H9 (cell line): ENCODE results near the gene ABL2. TPM values are rescaled to one million over a fixed set of nuclear protein-coding genes. Genes with fewer than 3 reads are reported as not detected.

Experiments used
- DNase-seq: peaks from one replicate; pipeline ENCODE4 v3.0.0-alpha.2; 2017
- H2AFZ ChIP-seq: one replicate; pipeline ENCODE4 v1.6.1; 2013; ENCODE audit warnings: mild to moderate bottlenecking, low read length, control low read depth, moderate library complexity
- H2AK5ac ChIP-seq: 2 replicates; pipeline ENCODE4 v1.6.1; 2013; ENCODE audit warnings: low read length, control low read depth, mixed read lengths; ENCODE audit not compliant: insufficient read length
- H2BK120ac ChIP-seq: one replicate; pipeline ENCODE4 v1.6.1; 2013; ENCODE audit warnings: low read depth, mild to moderate bottlenecking, low read length, control low read depth, inconsistent platforms; ENCODE audit not compliant: poor library complexity, severe bottlenecking
- H2BK12ac ChIP-seq: 2 replicates; pipeline ENCODE4 v1.6.1; 2013; ENCODE audit warnings: low read length, control low read depth, mixed read lengths, low read depth; ENCODE audit not compliant: insufficient read length
- H2BK15ac ChIP-seq: 2 replicates; pipeline ENCODE4 v1.6.1; 2013; ENCODE audit warnings: low read depth, low read length, control low read depth
- H2BK20ac ChIP-seq: one replicate; pipeline ENCODE4 v1.6.1; 2013; ENCODE audit warnings: low read depth, mild to moderate bottlenecking, low read length, control low read depth, inconsistent platforms; ENCODE audit not compliant: poor library complexity, severe bottlenecking
- H2BK5ac ChIP-seq: 2 replicates; pipeline ENCODE4 v1.6.1; 2013; ENCODE audit warnings: low read length, control low read depth, mixed read lengths; ENCODE audit not compliant: insufficient read length
- H3K14ac ChIP-seq: 2 replicates; pipeline ENCODE4 v1.6.1; 2013; ENCODE audit warnings: low read length, control low read depth; ENCODE audit not compliant: insufficient read depth
- H3K18ac ChIP-seq: 2 replicates; pipeline ENCODE4 v1.6.1; 2013; ENCODE audit warnings: low read depth, mild to moderate bottlenecking, mixed read lengths, low read length, control low read depth; ENCODE audit not compliant: insufficient read length
- H3K23ac ChIP-seq: 2 replicates; pipeline ENCODE4 v1.6.1; 2013; ENCODE audit warnings: low read length, control low read depth, mixed read lengths, low read depth; ENCODE audit not compliant: insufficient read length
- H3K23me2 ChIP-seq: 2 replicates; pipeline ENCODE4 v1.6.1; 2013; ENCODE audit warnings: low read depth, mild to moderate bottlenecking, mixed read lengths, low read length, control low read depth; ENCODE audit not compliant: insufficient read length, poor library complexity, severe bottlenecking
- H3K27ac ChIP-seq: 2 replicates; pipeline ENCODE4 v1.5.1; 2013; ENCODE audit warnings: low read length, control low read depth, mixed read lengths, low read depth; ENCODE audit not compliant: insufficient read length
- H3K27me3 ChIP-seq: 2 replicates; pipeline ENCODE4 v1.6.1; 2013; ENCODE audit warnings: low read length, control low read depth, inconsistent platforms; ENCODE audit not compliant: insufficient read depth
- H3K4ac ChIP-seq: 2 replicates; pipeline ENCODE4 v1.6.1; 2013; ENCODE audit warnings: low read depth, mild to moderate bottlenecking, control low read depth, inconsistent platforms, low read length, moderate library complexity
- H3K4me1 ChIP-seq: 2 replicates; pipeline ENCODE4 v1.6.1; 2013; ENCODE audit warnings: low read length, control low read depth, inconsistent platforms; ENCODE audit not compliant: insufficient read depth
- H3K4me2 ChIP-seq: 2 replicates; pipeline ENCODE4 v1.6.1; 2013; ENCODE audit warnings: low read length, control low read depth, mixed read lengths; ENCODE audit not compliant: insufficient read length, insufficient read depth
- H3K56ac ChIP-seq: 2 replicates; pipeline ENCODE4 v1.6.1; 2013; ENCODE audit warnings: low read depth, mild to moderate bottlenecking, mixed read lengths, low read length, control low read depth; ENCODE audit not compliant: insufficient read length
- H3K79me1 ChIP-seq: 2 replicates; pipeline ENCODE4 v1.6.1; 2013; ENCODE audit warnings: low read depth, mild to moderate bottlenecking, moderate library complexity, low read length, control low read depth, inconsistent platforms; ENCODE audit not compliant: insufficient read depth, poor library complexity, severe bottlenecking
- H3K79me2 ChIP-seq: 2 replicates; pipeline ENCODE4 v1.6.1; 2013; ENCODE audit warnings: low read length, control low read depth, inconsistent platforms; ENCODE audit not compliant: insufficient read depth
- H3K9ac ChIP-seq: 2 replicates; pipeline ENCODE4 v1.6.1; 2013; ENCODE audit warnings: low read length, control low read depth, mixed read lengths; ENCODE audit not compliant: insufficient read length; ENCODE audit errors: extremely low read depth
- H3K9me3 ChIP-seq: one replicate; pipeline ENCODE4 v1.6.1; 2013; ENCODE audit warnings: low read depth, low read length, inconsistent platforms; ENCODE audit not compliant: control insufficient read depth
- H3T11ph ChIP-seq: one replicate; pipeline ENCODE4 v1.6.1; 2013; ENCODE audit warnings: mild to moderate bottlenecking, low read length, control low read depth, inconsistent platforms
- H4K20me1 ChIP-seq: one replicate; pipeline ENCODE4 v1.6.1; 2013; ENCODE audit not compliant: control insufficient read depth, insufficient read length, insufficient read depth
- H4K5ac ChIP-seq: 2 replicates; pipeline ENCODE4 v1.6.1; 2013; ENCODE audit warnings: low read depth, mild to moderate bottlenecking, mixed read lengths, low read length, control low read depth; ENCODE audit not compliant: insufficient read length
- H4K8ac ChIP-seq: replicated peaks from 2 replicates; pipeline ENCODE4 v1.6.1; 2013; ENCODE audit warnings: low read length, control low read depth, mixed read lengths, low read depth; ENCODE audit not compliant: insufficient read length
- H4K91ac ChIP-seq: 2 replicates; pipeline ENCODE4 v1.6.1; 2013; ENCODE audit warnings: low read depth, mild to moderate bottlenecking, moderate library complexity, mixed read lengths, low read length, control low read depth; ENCODE audit not compliant: insufficient read length
- H3K27ac Mint-ChIP-seq, 3 experiments: 2 replicates in 2 of 3; 3 replicates in 1 of 3; pipeline ENCODE4 v1.8.0; 2020 to 2021; ENCODE audit warnings: mixed read lengths in 3 of 3, mild to moderate bottlenecking in 1 of 3, moderate library complexity in 1 of 3
- H3K27me3 Mint-ChIP-seq: 2 replicates; pipeline ENCODE4 v1.8.0; 2021; ENCODE audit warnings: low read depth, mild to moderate bottlenecking, moderate library complexity, mixed read lengths
- H3K36me3 Mint-ChIP-seq, 3 experiments: 2 replicates in 2 of 3; 3 replicates in 1 of 3; pipeline ENCODE4 v1.8.0; 2020 to 2021; ENCODE audit warnings: low read depth in 3 of 3, mixed read lengths in 3 of 3; ENCODE audit not compliant: insufficient read depth in 1 of 3
- H3K4me1 Mint-ChIP-seq, 2 experiments: 2 replicates each; pipeline ENCODE4 v1.8.0; 2020; ENCODE audit warnings: mixed read lengths in 2 of 2
- H3K4me3 Mint-ChIP-seq, 2 experiments: 2 replicates in 1 of 2; 3 replicates in 1 of 2; pipeline ENCODE4 v1.8.0; 2020 to 2021; ENCODE audit warnings: mild to moderate bottlenecking in 2 of 2, mixed read lengths in 2 of 2, moderate library complexity in 1 of 2
- H3K9me3 Mint-ChIP-seq, 2 experiments: 2 replicates in 1 of 2; 3 replicates in 1 of 2; pipeline ENCODE4 v1.8.0; 2020; ENCODE audit warnings: mild to moderate bottlenecking in 2 of 2, mixed read lengths in 2 of 2, moderate library complexity in 1 of 2
- WGBS: extraction: QIAGEN DNeasy Blood & Tissue Kit; methylation state at CpG from one replicate; pipeline ENCODE4 v1.1.7; 2013; ENCODE audit warnings: missing lambda C conversion rate, low lambda C conversion rate, mixed read lengths; ENCODE audit not compliant: insufficient read length; ENCODE audit errors: extremely low coverage; 5-methylcytosine and 5-hydroxymethylcytosine counted together
- total RNA-seq: library from RNA; stranded (reverse); gene quantifications from 2 replicates; pipeline ENCODE4 v1.2.1, GENCODE V29; 2021
- TF ChIP-seq, protein P1 (sequence below): fragments of 200-600 bp; sonication (generic); conservative IDR thresholded peaks from 3 replicates; pipeline ENCODE4 v1.8.0; 2021; ENCODE audit warnings: antibody characterized with exemption, mild to moderate bottlenecking

Gene ABL2
- total RNA-seq, 1 experiment from 2014 or later, result 21.2 TPM

DNA sequence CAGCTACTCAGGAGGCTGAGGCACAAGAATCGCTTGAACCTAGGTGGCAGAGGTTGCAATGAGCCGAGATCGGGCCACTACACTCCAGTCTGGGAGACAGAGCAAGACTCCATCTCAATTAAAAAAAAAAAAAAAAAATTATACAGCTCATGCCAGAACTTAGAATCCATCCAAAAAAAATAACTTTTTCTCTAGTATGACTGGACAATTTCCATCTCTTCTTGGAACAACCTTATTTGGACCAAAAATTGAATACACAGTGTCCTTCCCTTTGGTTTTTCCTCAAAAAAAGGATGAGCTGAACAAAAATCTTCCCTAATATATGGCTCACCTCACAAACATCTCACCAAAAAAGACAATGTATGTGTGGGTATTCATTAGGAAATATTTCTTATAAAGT, 73.9 kb downstream of the ABL2 start:
- no peak overlapping the region for H3K18ac ChIP-seq
- H3K4me1 ChIP-seq, result no peaks in the 10 kb centered on the region
- no peak overlapping the region for H2BK15ac ChIP-seq
- H3K79me1 ChIP-seq, result peaks cover 3% of the 10 kb centered on the region
- no peak overlapping the region for H4K8ac ChIP-seq
- H3K27ac ChIP-seq, result no peak overlapping the region
- H2BK20ac ChIP-seq, result no peak overlapping the region
- H3K79me2 ChIP-seq, result no peaks in the 10 kb centered on the region; the same call in 1 of the 2 replicates
- H2BK5ac ChIP-seq, result no peak overlapping the region
- H3T11ph ChIP-seq, result no peak overlapping the region
- H3K9me3 ChIP-seq, result no peaks in the 10 kb centered on the region
- no CpG with 5 or more reads among the region's 3 CpGs for WGBS
- H3K23me2 ChIP-seq, result no peaks in the 10 kb centered on the region
- Mint-ChIP-seq H3K9me3 (no peaks in the 10 kb centered on the region), H3K27ac (no peak overlapping the region), H3K36me3 (peaks cover 0 to 3% (median under 1%) of the 10 kb centered on the region in 3 experiments; a peak in 2 of 7 replicates), H3K27me3 (no peaks in the 10 kb centered on the region), H3K4me3 (no peak overlapping the region), H3K4me1 (no peaks in the 10 kb centered on the region; a peak in 1 of 4 replicates)
- no peaks in the 10 kb centered on the region for H3K27me3 ChIP-seq
- no peak overlapping the region for H2AFZ ChIP-seq
- no peak overlapping the region for H3K56ac ChIP-seq
- H4K91ac ChIP-seq, result no peak overlapping the region
- no peak overlapping the region for H3K23ac ChIP-seq
- H4K5ac ChIP-seq, result no peak overlapping the region
- no peak for DNase-seq
- no peak overlapping the region for H3K4ac ChIP-seq
- no peak overlapping the region for H3K14ac ChIP-seq
- no peak overlapping the region for H3K9ac ChIP-seq
- no peak overlapping the region for H3K4me2 ChIP-seq
- H2BK12ac ChIP-seq, result no peak overlapping the region
- TF ChIP-seq, protein P1, sequence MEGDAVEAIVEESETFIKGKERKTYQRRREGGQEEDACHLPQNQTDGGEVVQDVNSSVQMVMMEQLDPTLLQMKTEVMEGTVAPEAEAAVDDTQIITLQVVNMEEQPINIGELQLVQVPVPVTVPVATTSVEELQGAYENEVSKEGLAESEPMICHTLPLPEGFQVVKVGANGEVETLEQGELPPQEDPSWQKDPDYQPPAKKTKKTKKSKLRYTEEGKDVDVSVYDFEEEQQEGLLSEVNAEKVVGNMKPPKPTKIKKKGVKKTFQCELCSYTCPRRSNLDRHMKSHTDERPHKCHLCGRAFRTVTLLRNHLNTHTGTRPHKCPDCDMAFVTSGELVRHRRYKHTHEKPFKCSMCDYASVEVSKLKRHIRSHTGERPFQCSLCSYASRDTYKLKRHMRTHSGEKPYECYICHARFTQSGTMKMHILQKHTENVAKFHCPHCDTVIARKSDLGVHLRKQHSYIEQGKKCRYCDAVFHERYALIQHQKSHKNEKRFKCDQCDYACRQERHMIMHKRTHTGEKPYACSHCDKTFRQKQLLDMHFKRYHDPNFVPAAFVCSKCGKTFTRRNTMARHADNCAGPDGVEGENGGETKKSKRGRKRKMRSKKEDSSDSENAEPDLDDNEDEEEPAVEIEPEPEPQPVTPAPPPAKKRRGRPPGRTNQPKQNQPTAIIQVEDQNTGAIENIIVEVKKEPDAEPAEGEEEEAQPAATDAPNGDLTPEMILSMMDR, result no peak
- no peaks in the 10 kb centered on the region for H4K20me1 ChIP-seq
- H2BK120ac ChIP-seq, result no peak overlapping the region
- no peak overlapping the region for H2AK5ac ChIP-seq
